Peyer's patch (tissue), 4 donors: ENCODE measurements around the gene TSHZ1.

ENCODE experiments used
- POLR2A ChIP-seq, 2 donors: fragments of 450-650 bp; IDR thresholded peaks; one replicate each; pipeline ENCODE4 v1.5.1; 2017; ENCODE audit warnings: antibody characterized with exemption in 2 of 2, mild to moderate bottlenecking in 2 of 2, moderate library complexity in 2 of 2
- TF ChIP-seq, protein P1 (sequence below), 6 experiments: fragments of 450-650 bp in 4 of 6; fragments of 200-600 bp in 2 of 6; sonication (generic) in 1 of 6; IDR thresholded peaks; one replicate each; pipeline ENCODE4 v1.5.1; 2017 to 2019; ENCODE audit warnings: antibody characterized with exemption in 6 of 6, mild to moderate bottlenecking in 3 of 6, moderate library complexity in 1 of 6

DNA sequence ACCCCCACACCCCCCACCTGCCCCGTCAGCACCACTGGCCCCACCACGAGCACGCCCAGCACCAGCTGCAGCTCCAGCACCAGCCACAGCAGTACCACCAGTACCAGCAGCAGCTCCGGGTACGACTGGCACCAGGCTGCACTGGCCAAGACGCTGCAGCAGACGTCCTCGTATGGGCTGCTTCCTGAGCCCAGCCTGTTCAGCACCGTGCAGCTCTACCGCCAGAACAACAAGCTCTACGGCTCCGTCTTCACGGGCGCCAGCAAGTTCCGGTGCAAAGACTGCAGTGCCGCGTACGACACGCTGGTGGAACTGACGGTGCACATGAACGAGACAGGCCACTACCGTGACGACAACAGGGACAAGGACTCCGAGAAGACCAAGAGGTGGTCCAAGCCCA lies 75.3 kb downstream of the TSHZ1 start:
- TF ChIP-seq, protein P1, sequence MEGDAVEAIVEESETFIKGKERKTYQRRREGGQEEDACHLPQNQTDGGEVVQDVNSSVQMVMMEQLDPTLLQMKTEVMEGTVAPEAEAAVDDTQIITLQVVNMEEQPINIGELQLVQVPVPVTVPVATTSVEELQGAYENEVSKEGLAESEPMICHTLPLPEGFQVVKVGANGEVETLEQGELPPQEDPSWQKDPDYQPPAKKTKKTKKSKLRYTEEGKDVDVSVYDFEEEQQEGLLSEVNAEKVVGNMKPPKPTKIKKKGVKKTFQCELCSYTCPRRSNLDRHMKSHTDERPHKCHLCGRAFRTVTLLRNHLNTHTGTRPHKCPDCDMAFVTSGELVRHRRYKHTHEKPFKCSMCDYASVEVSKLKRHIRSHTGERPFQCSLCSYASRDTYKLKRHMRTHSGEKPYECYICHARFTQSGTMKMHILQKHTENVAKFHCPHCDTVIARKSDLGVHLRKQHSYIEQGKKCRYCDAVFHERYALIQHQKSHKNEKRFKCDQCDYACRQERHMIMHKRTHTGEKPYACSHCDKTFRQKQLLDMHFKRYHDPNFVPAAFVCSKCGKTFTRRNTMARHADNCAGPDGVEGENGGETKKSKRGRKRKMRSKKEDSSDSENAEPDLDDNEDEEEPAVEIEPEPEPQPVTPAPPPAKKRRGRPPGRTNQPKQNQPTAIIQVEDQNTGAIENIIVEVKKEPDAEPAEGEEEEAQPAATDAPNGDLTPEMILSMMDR (IDR thresholded peaks at IDR 0.05): no peak
- no peak for TF ChIP-seq POLR2A (IDR thresholded peaks at IDR 0.05)
